Tibial nerve (tissue), 4 donors: Measurements from ENCODE around the gene RBM47.
"Not testable (repeated sequence)": the region's sequence is repeated elsewhere in the genome, so short reads cannot be mapped to it uniquely, and the experiment has no call there.

Source experiments
- EP300 ChIP-seq, 2 donors: sonication (generic); formaldehyde crosslinking; IDR thresholded peaks; one replicate each; pipeline ENCODE4 v1.6.1; 2017; ENCODE audit warnings: antibody characterized with exemption in 2 of 2, mild to moderate bottlenecking in 1 of 2
- POLR2A ChIP-seq, 2 donors: fragments of 450-650 bp; IDR thresholded peaks; one replicate each; pipeline ENCODE4 v1.6.1; 2017; ENCODE audit warnings: antibody characterized with exemption in 2 of 2, mild to moderate bottlenecking in 2 of 2, moderate library complexity in 2 of 2
- TF ChIP-seq, protein P1 (sequence below), 5 experiments: fragments of 200-600 bp in 3 of 5; fragments of 450-650 bp in 2 of 5; sonication (generic) in 3 of 5; IDR thresholded peaks; one replicate each; pipeline ENCODE4 v1.5.1; 2016 to 2019; ENCODE audit warnings: antibody characterized with exemption in 5 of 5, mild to moderate bottlenecking in 3 of 5, moderate library complexity in 2 of 5

DNA sequence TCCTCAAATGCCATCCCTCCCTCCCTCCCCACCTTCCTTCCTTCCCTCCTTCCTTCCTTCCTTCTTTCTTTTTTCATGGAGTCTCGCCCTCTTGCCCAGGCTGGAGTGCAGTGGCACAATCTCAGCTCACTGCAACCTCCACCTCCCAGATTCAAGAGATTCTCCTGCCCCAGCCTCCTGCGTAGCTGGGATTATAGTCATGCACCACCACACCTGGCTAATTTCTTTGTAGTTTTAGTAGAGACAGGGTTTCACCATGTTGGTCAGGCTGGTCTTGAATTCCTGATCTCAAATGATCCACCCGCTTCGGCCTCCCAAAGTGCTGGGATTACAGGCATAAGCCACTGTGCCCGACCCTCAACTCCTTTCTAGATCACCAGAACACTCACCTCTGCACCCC lies 112.6 kb downstream of the RBM47 start:
- TF ChIP-seq POLR2A, EP300 (IDR thresholded peaks at IDR 0.05): not testable (repeated sequence)
- TF ChIP-seq, protein P1, sequence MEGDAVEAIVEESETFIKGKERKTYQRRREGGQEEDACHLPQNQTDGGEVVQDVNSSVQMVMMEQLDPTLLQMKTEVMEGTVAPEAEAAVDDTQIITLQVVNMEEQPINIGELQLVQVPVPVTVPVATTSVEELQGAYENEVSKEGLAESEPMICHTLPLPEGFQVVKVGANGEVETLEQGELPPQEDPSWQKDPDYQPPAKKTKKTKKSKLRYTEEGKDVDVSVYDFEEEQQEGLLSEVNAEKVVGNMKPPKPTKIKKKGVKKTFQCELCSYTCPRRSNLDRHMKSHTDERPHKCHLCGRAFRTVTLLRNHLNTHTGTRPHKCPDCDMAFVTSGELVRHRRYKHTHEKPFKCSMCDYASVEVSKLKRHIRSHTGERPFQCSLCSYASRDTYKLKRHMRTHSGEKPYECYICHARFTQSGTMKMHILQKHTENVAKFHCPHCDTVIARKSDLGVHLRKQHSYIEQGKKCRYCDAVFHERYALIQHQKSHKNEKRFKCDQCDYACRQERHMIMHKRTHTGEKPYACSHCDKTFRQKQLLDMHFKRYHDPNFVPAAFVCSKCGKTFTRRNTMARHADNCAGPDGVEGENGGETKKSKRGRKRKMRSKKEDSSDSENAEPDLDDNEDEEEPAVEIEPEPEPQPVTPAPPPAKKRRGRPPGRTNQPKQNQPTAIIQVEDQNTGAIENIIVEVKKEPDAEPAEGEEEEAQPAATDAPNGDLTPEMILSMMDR (IDR thresholded peaks at IDR 0.05): not testable (repeated sequence)
